ENCODE measurements around the gene ROBO2. TPM values are rescaled to one million over a fixed set of nuclear protein-coding genes. Genes with fewer than 3 reads are reported as not detected.
"Not testable (repeated sequence)": the region's sequence is repeated elsewhere in the genome, so short reads cannot be mapped to it uniquely, and the experiment has no call there.

The ROBO2 gene
- total and polyA plus RNA-seq, 7 donors = 0.23 to 2.9 (median 0.38) TPM; not detected in 1

DNA sequence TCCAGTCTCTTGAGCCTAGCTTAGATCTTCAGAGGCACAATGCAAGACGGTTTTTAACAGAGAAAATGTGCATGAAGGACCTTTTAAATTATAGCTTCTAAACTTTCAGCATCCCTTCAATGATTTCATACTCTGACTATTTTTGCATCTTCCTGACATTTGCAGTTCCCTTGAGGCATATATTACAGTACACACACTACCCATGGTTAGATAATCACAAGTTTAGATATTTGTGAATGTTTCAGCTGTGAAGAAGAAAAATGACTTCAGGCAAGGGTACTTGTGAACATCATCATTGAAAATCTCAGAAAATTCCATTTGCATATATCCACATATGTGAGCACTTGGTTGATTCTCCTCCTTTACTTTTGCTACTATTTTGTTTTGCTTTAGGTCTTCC lies 341.5 kb downstream of the ROBO2 start:
- intact Hi-C loops (cut with DNase I) = no loop called here
- 0 to 19% methylated on average over 1 of the region's 1 CpG for WGBS, 2 donors
- no peaks in the 10 kb centered on the region for H3K9me3 ChIP-seq

DNA sequence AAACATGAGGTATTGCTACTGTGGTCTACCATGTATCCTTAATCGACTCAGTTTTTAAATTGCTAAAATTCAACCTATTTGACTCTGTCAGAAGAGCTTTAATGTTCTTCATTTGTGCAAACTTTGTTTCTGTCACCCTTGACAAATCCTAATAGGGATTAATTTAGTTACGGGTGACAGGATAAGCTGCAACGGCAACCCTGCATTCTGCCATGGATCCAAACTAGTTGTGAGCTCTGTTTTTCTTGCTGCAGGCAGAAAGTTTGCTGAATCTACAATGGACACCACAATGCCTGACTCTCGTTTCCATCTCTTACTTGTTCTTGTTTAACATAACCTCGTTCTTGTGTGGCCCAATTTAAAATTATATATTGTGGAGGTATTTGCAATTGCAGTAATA lies 352.3 kb downstream of the ROBO2 start:
- Histone ChIP-seq H3K27ac (no peak overlapping the region), H3K4me1 (no peaks in the 10 kb centered on the region), H3K4me3 (no peak overlapping the region), H3K9me3 (no peaks in the 10 kb centered on the region), H3K36me3 (no peaks in the 10 kb centered on the region), H3K27me3 (no peaks in the 10 kb centered on the region)
- no peak for DNase-seq
- TF ChIP-seq POLR2A (IDR thresholded peaks at IDR 0.05) (no peak), EP300 (IDR thresholded peaks at IDR 0.05) (no peak), POLR2AphosphoS5 (IDR thresholded peaks at IDR 0.05) (no peak)
- TF ChIP-seq, protein P1, sequence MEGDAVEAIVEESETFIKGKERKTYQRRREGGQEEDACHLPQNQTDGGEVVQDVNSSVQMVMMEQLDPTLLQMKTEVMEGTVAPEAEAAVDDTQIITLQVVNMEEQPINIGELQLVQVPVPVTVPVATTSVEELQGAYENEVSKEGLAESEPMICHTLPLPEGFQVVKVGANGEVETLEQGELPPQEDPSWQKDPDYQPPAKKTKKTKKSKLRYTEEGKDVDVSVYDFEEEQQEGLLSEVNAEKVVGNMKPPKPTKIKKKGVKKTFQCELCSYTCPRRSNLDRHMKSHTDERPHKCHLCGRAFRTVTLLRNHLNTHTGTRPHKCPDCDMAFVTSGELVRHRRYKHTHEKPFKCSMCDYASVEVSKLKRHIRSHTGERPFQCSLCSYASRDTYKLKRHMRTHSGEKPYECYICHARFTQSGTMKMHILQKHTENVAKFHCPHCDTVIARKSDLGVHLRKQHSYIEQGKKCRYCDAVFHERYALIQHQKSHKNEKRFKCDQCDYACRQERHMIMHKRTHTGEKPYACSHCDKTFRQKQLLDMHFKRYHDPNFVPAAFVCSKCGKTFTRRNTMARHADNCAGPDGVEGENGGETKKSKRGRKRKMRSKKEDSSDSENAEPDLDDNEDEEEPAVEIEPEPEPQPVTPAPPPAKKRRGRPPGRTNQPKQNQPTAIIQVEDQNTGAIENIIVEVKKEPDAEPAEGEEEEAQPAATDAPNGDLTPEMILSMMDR (IDR thresholded peaks at IDR 0.05) = no peak
- WGBS, 2 donors = 74 to 77% methylated on average over 5 of the region's 5 CpGs
- intact Hi-C loops (cut with DNase I) = no loop called here

More for the DNA sequence above, 341.5 kb downstream of the ROBO2 start:
- TF ChIP-seq POLR2AphosphoS5 (IDR thresholded peaks at IDR 0.05) (no peak), POLR2A (IDR thresholded peaks at IDR 0.05) (no peak), EP300 (IDR thresholded peaks at IDR 0.05) (no peak)
- TF ChIP-seq, protein P1 (IDR thresholded peaks at IDR 0.05) = no peak
- H3K27ac ChIP-seq = no peak overlapping the region
- H3K4me3 ChIP-seq = no peak overlapping the region
- no peaks in the 10 kb centered on the region for H3K36me3 ChIP-seq
- no peaks in the 10 kb centered on the region for H3K27me3 ChIP-seq
- DNase-seq = no peak
- H3K4me1 ChIP-seq = no peaks in the 10 kb centered on the region

DNA sequence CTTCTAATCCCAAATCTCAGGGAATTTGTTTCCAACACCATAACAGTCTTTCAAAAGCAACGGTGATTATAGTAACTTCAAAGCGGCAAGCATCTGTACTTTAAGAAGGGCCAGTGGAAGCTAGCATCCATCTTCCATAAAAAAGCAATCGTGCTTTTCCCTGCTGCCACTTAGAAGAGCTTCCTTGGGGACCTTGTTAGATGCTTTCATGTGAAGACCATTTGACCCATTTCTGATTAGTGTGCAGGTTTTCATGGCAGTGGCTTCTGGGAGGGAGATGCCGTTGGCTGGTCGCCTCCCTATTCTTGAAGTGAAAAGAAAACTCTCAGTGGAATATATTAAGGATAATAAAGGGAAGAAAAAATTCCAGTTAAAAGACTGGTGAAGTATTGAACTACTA lies 354.1 kb downstream of the ROBO2 start:
- no peak for DNase-seq
- no peaks in the 10 kb centered on the region for H3K36me3 ChIP-seq
- H3K27ac ChIP-seq = no peak overlapping the region
- no peak overlapping the region for H3K4me3 ChIP-seq
- H3K9me3 ChIP-seq = no peaks in the 10 kb centered on the region
- intact Hi-C loops (cut with DNase I) = no loop called here
- no peaks in the 10 kb centered on the region for H3K27me3 ChIP-seq
- no peak for TF ChIP-seq POLR2A (IDR thresholded peaks at IDR 0.05)
- TF ChIP-seq EP300 (IDR thresholded peaks at IDR 0.05) = no peak
- no peak for TF ChIP-seq POLR2AphosphoS5 (IDR thresholded peaks at IDR 0.05)
- TF ChIP-seq, protein P1 (IDR thresholded peaks at IDR 0.05) = no peak
- no peaks in the 10 kb centered on the region for H3K4me1 ChIP-seq
- WGBS, 2 donors = 75 to 90% methylated on average over 5 of the region's 5 CpGs

GRCh38 chr3:77404871-77405270 lies 365.0 kb downstream of the ROBO2 start:
- Histone ChIP-seq H3K9me3 (peaks cover 0 to 3% (median 0%) of the 10 kb centered on the region in 4 donors), H3K27me3 (no peaks in the 10 kb centered on the region), H3K36me3 (no peaks in the 10 kb centered on the region), H3K27ac (no peak overlapping the region), H3K4me3 (no peak overlapping the region), H3K4me1 (no peaks in the 10 kb centered on the region)
- TF ChIP-seq POLR2A (IDR thresholded peaks at IDR 0.05) = no peak
- TF ChIP-seq POLR2AphosphoS5 (IDR thresholded peaks at IDR 0.05) = no peak
- TF ChIP-seq EP300 (IDR thresholded peaks at IDR 0.05) = no peak
- TF ChIP-seq, protein P1 (IDR thresholded peaks at IDR 0.05) = no peak
- DNase-seq = no peak
- intact Hi-C loops (cut with DNase I) = no loop called here
- WGBS, 2 donors = 8 to 27% methylated on average over 1 of the region's 1 CpG

DNA sequence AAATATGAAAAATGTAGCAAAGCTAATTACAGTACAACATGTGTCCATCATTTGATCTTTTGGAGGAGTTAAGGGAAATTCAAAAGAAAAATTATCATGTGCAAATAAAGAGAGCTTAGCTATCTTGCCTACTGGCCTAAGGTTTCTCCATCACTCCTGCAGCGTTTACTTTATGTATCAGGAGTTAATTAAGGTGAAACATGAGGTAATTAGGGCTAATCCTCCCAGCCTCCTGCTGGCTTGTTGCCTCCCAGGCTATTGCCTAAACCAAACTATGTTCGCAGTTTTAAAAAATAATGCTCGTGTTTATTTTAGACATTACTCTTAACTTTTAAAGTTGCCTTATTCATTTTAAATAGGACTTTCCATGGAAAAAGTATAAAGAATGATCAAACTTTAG lies 367.5 kb downstream of the ROBO2 start:
- H3K4me3 ChIP-seq = no peak overlapping the region
- no peaks in the 10 kb centered on the region for H3K27me3 ChIP-seq
- WGBS, 2 donors = 65 to 73% methylated on average over 3 of the region's 3 CpGs
- H3K36me3 ChIP-seq = no peaks in the 10 kb centered on the region
- no peak for TF ChIP-seq POLR2A (IDR thresholded peaks at IDR 0.05)
- no peak for TF ChIP-seq EP300 (IDR thresholded peaks at IDR 0.05)
- no peak for TF ChIP-seq POLR2AphosphoS5 (IDR thresholded peaks at IDR 0.05)
- DNase-seq = no peak
- H3K4me1 ChIP-seq = no peaks in the 10 kb centered on the region
- H3K27ac ChIP-seq = no peak overlapping the region
- H3K9me3 ChIP-seq = peaks cover 0 to 3% (median 0%) of the 10 kb centered on the region in 4 donors
- intact Hi-C loops (cut with DNase I) = no loop called here

DNA sequence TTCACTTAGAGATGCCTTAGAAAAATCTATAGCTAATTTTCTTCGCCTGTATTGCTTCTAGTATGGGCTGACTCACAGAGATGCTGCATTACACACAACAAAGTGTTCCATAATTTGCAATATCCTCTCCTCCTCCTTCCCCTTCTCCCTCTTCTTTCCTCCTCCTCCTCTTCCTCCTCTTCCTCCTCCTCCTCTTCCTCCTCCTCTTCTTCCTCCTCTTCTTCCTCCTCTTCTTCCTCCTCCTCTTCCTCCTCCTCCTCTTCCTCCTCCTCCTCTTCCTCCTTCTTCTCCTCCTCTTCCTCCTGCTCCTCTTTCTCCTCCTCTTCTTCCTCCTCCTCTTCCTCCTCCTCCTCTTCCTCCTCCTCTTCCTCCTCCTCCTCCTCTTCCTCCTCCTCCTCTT lies 370.4 kb downstream of the ROBO2 start:
- H3K27me3 ChIP-seq; H3K4me1 ChIP-seq; intact Hi-C loops (cut with DNase I); H3K27ac ChIP-seq; H3K4me3 ChIP-seq; DNase-seq; H3K9me3 ChIP-seq; H3K36me3 ChIP-seq: not testable (repeated sequence)
- 38 to 49% methylated on average over 1 of the region's 1 CpG for WGBS, 2 donors
